Measurements from ENCODE around the gene EDIL3.

DNA sequence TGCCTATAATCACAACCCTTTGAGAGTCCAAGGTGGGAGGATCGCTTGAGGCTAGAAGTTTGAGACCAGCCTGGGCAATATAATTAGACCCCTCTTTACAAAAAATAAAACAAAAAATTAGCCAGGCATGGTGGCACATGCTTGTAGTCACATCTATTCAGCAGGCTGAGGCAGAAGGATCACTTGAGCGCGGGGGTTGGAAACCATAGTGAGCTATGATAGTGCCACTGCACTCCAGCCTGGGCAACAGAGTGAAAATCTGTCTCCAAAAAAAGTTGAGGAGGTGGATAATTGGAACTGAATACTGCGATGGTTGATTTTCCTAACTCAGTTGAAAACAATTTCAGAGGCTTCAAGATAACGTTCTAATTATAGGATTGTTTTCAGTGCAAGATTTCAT lies 52.6 kb downstream of the EDIL3 start:
- TF ChIP-seq EZH2 (IDR thresholded peaks at IDR 0.05; ENCODE audit: borderline replicate concordance, low read length) = no peak
- TF ChIP-seq, protein P1, sequence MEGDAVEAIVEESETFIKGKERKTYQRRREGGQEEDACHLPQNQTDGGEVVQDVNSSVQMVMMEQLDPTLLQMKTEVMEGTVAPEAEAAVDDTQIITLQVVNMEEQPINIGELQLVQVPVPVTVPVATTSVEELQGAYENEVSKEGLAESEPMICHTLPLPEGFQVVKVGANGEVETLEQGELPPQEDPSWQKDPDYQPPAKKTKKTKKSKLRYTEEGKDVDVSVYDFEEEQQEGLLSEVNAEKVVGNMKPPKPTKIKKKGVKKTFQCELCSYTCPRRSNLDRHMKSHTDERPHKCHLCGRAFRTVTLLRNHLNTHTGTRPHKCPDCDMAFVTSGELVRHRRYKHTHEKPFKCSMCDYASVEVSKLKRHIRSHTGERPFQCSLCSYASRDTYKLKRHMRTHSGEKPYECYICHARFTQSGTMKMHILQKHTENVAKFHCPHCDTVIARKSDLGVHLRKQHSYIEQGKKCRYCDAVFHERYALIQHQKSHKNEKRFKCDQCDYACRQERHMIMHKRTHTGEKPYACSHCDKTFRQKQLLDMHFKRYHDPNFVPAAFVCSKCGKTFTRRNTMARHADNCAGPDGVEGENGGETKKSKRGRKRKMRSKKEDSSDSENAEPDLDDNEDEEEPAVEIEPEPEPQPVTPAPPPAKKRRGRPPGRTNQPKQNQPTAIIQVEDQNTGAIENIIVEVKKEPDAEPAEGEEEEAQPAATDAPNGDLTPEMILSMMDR (conservative IDR thresholded peaks at IDR 0.05 in 1 of 2, IDR thresholded peaks at IDR 0.05 in 1 of 2; ENCODE audit: extremely low read depth in 1 of 2, insufficient read depth in 1 of 2, low read depth in 1 of 2, low read length in 2 of 2) = no peak
